Measurements from ENCODE around the gene AEBP1. TPM values are rescaled to one million over a fixed set of nuclear protein-coding genes. Genes with fewer than 3 reads are reported as not detected.
A peak's percentile ranks its signal among the peaks of the same experiment; 100 is the strongest.

The AEBP1 gene
- total RNA-seq, 1 experiment from 2014 or later: not detected

DNA sequence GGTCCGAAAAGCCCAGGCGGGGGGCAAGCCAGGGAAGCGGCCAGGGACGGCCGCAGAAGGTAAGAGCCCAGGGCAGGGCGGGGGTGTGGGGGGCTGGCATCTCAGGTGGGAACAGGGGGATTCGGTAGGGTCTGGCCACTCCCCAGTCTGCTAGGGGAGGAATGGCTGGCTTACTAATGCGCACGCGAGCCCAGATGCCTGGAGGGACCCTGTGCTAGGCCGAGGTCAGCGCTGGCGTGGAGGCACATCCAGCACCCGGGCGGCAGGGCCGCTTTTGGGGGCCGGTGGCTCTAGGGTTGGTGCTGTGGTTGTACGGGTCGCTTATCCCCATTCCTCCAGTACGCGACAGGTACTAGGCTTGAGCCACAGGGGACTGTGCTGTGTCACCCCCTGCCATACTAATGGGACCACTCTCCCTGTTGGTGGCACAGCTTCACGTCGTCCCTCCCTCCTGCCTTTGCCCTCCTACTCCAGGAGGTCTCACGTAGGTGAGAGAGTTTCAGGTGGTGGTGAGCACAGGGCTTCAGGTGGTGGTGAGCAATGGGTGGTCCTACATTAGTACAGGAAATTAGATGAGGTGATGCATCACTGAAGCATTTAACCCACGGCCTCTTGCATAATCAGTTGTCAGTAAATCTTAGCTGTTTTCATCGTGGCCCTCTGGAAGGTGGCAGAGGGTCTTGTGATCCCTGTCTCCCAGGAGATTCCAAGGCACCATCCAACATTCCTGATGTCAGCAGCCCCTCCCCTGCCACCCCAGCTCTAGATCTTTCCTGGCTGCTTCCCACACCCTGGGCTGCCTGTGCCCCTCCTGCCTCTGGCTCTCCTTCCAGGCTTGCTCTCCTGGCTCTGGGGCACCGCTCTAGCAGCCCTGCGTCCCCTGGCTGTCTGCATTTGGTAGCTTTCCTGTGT is 971 bp downstream of the AEBP1 start:
- DNase-seq (ENCODE audit: low read depth): peak; percentile 28

DNA sequence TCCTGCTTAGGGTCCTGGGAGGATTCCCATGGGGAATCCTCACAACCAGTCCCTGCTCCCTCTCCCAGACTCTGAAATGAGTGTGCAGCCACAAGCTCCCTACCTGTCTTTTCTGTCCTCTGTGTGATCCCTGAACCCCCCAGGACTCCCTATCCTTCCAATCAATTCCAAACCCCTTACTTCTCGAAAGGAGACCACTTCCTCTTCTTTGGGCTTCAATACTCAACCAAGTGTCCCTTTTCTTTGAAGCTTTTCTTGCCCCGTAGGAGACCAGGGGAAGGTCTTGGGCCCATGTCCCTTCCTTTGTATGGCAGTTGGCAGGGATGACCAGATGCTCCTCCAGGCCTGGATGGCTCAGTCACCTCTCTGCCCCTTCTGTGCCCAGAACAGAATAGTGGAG is 1.7 kb downstream of the AEBP1 start:
- no peak for DNase-seq (ENCODE audit: low read depth)

DNA sequence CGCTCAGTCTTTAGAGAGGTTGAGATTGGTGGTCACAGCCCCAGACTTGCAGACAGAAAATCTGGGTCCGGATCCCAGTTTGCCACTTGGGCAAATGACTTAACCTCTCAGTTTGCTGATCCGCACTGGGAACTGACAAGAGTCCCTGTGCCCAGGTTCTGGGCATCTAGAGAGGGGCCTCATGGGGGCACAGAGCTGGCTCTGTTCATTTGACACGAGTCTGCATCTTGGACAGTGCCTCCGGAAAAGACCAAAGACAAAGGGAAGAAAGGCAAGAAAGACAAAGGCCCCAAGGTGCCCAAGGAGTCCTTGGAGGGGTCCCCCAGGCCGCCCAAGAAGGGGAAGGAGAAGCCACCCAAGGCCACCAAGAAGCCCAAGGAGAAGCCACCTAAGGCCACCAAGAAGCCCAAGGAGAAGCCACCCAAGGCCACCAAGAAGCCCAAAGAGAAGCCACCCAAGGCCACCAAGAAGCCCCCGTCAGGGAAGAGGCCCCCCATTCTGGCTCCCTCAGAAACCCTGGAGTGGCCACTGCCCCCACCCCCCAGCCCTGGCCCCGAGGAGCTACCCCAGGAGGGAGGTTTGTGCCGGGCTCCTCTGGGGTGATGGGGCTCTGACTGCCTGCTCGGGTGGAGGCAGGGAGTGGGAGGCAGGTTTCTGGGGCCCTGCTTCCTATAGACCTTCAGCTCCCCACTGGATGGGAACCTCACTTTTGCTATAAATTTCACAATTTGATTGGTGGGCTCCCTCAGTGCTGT is 2.3 kb downstream of the AEBP1 start:
- no peak for DNase-seq (ENCODE audit: low read depth)

DNA sequence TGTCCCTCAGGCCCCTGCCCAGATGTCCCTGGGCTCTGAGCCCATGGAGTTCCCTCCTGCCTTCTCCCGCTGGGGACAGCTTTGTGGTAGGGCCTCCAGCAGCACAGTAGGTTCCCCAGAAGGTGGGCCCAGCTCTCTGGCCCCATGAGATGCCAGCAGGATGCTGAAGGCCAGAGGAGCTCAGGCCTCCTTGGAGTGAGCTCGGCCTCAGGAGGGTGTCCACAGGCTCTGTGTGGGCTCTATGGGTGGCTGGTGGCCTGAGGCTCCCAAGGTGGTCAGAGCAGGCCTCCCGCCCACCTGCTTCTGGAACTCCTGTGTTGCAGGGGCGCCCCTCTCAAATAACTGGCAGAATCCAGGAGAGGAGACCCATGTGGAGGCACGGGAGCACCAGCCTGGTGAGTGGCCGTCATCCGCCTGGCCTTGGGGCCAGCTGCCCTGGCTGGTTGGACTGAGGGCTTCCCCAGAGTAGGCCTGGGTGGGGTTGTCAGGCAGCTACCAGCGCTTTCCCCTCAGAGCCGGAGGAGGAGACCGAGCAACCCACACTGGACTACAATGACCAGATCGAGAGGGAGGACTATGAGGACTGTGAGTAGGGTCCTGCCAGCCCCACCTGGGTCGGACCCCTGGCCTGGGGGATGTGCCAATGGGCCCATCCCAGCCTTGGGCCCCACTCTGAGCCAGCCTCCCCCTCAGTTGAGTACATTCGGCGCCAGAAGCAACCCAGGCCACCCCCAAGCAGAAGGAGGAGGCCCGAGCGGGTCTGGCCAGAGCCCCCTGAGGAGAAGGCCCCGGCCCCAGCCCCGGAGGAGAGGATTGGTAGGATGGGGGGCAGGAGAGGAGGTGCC is 3.2 kb downstream of the AEBP1 start:
- no peak for DNase-seq (ENCODE audit: low read depth)

DNA sequence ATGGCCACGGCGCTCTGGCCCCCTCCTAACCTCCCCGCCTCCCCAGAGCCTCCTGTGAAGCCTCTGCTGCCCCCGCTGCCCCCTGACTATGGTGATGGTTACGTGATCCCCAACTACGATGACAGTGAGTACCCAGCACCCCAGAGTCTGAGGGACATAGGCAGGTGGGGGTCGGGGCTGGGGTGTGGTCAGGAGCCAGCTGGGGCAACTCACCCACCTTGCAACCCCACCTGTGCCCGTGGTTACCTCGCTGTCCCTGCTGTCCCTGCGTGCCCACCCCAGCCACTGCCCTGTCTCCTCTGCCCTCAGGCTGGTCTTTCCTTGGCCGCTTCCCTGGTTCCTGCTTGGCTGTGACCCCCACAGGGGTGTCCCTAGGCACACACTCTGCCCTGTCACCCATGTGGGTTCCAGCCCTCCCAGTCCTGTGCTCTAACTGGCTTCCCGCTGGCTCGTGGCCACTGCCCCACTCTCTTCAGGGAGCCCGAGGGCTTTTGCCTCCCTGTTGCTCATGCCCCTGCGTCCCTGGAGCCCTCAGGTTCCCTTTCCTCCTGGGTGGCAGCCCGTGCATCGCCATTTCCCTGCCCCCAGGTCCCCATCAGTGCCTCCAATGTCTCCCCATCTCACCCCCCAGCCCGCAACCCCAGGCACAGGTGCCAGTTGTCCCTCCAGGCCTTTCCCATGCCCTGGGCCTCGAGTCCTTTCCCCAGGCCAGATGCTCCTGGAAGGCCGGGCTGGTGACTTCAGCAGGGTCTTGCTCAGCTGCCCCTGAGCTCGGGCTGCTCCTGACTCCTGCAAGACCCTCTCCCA is 4.0 kb downstream of the AEBP1 start:
- DNase-seq (ENCODE audit: low read depth): no peak

DNA sequence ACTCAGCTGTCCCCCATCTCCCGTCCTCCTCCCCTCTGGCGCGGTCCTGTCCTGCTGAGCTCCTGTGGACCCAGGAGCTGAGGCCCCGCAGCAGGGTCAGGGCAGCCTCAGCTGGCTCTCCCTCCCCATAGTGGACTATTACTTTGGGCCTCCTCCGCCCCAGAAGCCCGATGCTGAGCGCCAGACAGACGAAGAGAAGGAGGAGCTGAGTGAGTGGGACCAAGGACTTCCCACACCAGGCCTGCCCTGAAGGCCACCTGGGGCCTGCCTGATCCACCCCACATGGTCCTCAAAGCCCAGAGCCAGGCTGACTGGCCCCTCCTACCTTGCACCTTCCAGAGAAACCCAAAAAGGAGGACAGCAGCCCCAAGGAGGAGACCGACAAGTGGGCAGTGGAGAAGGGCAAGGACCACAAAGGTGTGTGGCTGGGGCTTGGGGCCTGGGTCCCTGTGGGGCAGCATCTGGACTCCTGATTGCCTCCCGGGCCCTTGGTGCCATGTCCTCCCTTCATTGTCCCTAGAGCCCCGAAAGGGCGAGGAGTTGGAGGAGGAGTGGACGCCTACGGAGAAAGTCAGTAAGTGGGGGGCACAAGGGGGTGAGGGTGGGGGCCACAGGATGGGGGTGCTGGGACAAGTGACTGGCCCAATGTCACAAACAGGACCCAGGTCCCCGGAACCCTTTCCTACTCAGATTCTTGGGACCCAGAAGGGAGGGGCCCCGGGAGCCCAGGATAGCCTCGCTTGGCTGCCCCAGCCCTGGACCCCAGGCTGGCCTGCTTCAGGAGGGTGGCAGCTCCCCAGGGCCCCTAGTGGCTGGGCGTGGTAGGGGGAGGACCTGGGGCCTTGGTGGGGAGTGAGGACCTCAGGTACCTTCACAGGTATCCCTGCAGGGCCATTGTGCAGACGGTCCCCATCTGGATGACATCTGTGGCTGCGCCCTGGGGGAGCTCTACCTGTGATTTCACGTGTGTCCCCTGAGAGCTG is 4.9 kb downstream of the AEBP1 start:
- no peak for DNase-seq (ENCODE audit: low read depth)

DNA sequence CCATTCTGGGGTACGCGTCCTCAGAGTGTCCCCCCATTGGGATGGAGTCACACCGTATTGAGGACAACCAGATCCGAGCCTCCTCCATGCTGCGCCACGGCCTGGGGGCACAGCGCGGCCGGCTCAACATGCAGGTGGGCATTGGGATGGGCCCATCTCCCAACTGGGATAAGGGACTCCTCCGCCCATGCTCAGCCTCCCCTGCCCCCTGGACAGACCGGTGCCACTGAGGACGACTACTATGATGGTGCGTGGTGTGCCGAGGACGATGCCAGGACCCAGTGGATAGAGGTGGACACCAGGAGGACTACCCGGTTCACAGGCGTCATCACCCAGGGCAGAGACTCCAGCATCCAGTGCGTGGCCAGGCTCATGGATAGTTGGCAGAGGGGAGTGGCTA is 5.8 kb downstream of the AEBP1 start:
- no peak for DNase-seq (ENCODE audit: low read depth)

DNA sequence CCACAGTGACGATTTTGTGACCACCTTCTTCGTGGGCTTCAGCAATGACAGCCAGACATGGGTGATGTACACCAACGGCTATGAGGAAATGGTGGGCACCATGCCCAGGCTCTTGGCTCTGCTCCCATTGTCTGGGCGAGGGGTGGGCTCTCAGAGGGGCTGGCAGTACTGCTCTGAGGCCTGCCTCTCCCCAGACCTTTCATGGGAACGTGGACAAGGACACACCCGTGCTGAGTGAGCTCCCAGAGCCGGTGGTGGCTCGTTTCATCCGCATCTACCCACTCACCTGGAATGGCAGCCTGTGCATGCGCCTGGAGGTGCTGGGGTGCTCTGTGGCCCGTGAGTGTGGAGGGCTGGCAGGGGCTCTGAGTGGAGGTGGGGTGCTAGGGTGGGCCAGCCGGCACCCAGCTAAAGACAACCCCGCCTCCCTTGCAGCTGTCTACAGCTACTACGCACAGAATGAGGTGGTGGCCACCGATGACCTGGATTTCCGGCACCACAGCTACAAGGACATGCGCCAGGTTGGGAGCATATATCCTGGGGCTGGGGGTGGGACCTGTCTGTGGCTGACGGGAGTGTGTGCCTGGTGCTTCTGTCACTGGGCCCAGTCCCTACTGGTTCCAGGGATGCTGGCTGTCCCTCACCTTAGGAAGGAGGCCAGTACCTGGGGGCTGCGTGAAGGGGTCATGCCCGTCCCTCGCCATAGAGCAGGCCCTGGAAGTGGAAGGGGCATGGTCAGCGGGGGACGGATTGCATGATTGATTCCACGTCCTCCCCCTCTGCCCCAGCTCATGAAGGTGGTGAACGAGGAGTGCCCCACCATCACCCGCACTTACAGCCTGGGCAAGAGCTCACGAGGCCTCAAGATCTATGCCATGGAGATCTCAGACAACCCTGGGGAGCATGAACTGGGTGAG is 6.8 kb downstream of the AEBP1 start:
- DNase-seq (ENCODE audit: low read depth): no peak

DNA sequence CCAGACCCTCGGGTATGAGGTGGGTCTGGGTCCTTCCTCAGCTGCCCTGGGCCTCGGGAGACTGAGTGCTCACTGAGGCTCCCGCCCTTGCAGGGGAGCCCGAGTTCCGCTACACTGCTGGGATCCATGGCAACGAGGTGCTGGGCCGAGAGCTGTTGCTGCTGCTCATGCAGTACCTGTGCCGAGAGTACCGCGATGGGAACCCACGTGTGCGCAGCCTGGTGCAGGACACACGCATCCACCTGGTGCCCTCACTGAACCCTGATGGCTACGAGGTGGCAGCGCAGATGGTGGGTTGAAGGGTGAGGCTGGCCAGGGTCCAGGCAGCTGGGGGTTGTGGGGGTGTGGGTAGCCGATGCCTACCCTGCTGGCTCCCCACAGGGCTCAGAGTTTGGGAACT is 7.6 kb downstream of the AEBP1 start:
- DNase-seq (ENCODE audit: low read depth): no peak

DNA sequence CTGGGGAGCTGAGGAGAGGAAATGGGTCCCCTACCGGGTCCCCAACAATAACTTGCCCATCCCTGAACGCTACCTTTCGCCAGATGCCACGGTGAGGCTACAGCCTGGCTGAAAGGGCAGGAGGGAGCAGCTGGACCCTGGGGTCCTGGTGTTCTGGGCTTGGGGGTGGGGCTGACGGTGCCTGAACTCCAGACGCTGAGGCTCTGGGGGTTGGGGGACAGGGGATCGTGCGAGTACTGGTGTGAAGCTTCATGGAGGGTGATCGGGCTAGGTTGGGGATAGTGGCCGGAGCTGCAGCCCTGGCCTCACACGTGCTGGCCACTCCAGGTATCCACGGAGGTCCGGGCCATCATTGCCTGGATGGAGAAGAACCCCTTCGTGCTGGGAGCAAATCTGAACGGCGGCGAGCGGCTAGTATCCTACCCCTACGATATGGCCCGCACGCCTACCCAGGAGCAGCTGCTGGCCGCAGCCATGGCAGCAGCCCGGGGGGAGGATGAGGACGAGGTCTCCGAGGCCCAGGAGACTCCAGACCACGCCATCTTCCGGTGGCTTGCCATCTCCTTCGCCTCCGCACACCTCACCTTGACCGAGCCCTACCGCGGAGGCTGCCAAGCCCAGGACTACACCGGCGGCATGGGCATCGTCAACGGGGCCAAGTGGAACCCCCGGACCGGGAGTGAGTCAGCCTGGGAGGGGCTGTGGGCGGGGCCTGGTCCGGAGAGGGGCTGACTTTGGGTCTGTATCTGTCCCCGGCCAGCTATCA is 8.3 kb downstream of the AEBP1 start:
- DNase-seq (ENCODE audit: low read depth): no peak

DNA sequence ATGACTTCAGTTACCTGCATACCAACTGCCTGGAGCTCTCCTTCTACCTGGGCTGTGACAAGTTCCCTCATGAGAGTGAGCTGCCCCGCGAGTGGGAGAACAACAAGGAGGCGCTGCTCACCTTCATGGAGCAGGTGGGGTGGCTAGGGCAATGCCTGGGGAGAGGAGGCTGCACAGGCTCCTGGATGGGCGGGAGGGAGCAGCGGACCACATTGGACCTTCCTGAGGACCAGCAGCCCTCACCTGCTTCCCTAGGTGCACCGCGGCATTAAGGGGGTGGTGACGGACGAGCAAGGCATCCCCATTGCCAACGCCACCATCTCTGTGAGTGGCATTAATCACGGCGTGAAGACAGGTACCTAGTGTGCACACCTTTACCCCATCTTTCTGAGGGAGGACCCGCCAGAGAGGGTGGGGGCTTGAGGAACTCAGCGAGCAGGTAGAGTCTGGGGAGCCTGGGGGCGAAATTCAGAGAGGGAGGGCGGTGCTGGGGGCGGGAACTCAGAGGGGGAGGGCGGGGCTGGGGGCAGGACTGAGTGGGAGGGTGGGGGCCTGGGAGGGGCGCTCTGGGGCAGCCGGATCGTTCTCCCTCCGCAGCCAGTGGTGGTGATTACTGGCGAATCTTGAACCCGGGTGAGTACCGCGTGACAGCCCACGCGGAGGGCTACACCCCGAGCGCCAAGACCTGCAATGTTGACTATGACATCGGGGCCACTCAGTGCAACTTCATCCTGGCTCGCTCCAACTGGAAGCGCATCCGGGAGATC is 9.0 kb downstream of the AEBP1 start:
- no peak for DNase-seq (ENCODE audit: low read depth)

DNA sequence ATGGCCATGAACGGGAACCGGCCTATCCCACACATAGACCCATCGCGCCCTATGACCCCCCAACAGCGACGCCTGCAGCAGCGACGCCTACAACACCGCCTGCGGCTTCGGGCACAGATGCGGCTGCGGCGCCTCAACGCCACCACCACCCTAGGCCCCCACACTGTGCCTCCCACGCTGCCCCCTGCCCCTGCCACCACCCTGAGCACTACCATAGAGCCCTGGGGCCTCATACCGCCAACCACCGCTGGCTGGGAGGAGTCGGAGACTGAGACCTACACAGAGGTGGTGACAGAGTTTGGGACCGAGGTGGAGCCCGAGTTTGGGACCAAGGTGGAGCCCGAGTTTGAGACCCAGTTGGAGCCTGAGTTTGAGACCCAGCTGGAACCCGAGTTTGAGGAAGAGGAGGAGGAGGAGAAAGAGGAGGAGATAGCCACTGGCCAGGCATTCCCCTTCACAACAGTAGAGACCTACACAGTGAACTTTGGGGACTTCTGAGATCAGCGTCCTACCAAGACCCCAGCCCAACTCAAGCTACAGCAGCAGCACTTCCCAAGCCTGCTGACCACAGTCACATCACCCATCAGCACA is 9.7 kb downstream of the AEBP1 start:
- no peak for DNase-seq (ENCODE audit: low read depth)

DNA sequence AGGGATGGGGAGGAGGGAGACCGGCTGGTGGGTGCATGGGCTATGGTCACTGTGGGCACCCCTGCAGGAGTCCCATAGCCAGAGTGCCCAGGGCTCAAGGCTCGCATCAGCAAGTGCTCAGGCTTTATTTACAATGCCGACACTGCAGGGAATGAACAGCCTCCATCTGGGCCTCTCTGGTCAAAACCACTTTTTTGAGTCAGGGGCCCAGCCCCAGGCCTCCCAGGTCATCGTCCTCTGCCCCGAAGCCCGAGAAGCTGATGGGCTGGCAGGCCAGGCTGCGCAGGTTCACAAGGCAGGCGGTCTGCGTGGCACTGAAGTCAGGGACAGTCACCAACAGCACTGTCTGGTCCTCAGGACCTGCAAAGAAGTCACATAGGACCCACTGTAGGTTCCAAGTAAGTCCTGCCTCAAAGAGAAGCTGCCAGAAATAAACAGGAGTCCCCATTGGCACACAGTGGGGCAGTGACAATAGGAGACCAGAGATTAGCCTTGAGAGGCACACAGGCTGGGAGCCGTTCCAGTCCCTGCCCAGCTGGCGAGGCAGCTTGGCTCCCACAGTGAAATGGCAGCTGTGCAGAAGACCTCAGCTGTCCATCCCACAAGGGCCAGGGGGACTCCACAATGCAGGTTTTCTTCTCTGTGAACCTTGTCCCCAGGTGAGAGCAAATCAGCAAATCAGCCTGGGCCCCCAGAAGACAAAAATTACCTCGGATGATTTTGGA is 10.6 kb downstream of the AEBP1 start:
- no peak for DNase-seq (ENCODE audit: low read depth)

DNA sequence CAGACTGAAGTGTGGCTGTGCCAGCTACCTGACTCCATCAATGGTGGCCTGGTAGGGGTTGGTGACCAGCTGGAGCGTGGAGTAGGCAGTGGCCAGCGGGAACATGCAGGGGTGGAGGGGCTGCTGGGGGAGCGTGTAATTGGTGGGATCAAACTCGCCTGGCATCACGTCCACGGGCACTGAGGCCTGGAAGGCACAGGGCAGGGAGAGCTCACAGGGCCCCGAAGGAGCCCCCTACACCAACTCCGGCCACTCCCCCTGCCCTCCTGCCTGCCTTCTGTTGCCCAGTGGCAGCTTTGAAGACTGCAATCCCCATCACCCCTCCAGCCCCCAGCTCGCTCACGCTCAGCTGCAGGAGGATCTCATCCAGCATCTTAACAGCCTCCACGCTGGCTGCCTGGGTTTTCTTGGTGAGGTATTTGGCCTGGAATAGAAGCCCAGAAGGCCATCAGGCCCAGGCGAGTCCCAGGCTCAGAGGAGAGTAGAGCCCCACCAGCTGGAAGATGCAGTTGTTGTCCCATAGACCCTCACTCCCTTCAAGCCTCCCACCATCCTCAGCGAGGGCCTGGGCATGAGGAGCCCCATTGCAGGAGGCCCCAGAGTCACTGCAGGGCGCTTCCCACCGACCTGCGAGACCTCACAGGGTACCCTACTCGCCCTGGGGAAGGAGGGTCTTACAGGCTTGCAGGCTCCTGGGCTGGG is 12.1 kb downstream of the AEBP1 start:
- no peak for DNase-seq (ENCODE audit: low read depth)

All from HT1080 (cell line).